GM12873 (cell line): Measurements from ENCODE around the gene MYO18B.

ENCODE experiments used
- TF ChIP-seq, protein P1 (sequence below): IDR thresholded peaks from 2 replicates; pipeline ENCODE4 v1.5.1; 2012; ENCODE audit warnings: low read depth, mild to moderate bottlenecking, moderate library complexity, low read length, control low read depth; ENCODE audit not compliant: insufficient read depth; ENCODE audit errors: missing control alignments

MYO18B gene, protein sequence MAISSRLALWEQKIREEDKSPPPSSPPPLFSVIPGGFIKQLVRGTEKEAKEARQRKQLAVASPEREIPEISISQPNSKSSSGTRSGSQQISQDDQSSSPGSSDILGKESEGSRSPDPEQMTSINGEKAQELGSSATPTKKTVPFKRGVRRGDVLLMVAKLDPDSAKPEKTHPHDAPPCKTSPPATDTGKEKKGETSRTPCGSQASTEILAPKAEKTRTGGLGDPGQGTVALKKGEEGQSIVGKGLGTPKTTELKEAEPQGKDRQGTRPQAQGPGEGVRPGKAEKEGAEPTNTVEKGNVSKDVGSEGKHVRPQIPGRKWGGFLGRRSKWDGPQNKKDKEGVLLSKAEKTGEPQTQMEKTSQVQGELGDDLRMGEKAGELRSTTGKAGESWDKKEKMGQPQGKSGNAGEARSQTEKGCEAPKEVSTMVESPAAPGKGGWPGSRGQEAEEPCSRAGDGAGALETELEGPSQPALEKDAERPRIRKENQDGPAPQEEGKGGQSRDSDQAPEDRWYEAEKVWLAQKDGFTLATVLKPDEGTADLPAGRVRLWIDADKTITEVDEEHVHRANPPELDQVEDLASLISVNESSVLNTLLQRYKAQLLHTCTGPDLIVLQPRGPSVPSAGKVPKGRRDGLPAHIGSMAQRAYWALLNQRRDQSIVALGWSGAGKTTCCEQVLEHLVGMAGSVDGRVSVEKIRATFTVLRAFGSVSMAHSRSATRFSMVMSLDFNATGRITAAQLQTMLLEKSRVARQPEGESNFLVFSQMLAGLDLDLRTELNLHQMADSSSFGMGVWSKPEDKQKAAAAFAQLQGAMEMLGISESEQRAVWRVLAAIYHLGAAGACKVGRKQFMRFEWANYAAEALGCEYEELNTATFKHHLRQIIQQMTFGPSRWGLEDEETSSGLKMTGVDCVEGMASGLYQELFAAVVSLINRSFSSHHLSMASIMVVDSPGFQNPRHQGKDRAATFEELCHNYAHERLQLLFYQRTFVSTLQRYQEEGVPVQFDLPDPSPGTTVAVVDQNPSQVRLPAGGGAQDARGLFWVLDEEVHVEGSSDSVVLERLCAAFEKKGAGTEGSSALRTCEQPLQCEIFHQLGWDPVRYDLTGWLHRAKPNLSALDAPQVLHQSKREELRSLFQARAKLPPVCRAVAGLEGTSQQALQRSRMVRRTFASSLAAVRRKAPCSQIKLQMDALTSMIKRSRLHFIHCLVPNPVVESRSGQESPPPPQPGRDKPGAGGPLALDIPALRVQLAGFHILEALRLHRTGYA (N-terminal part only)

DNA sequence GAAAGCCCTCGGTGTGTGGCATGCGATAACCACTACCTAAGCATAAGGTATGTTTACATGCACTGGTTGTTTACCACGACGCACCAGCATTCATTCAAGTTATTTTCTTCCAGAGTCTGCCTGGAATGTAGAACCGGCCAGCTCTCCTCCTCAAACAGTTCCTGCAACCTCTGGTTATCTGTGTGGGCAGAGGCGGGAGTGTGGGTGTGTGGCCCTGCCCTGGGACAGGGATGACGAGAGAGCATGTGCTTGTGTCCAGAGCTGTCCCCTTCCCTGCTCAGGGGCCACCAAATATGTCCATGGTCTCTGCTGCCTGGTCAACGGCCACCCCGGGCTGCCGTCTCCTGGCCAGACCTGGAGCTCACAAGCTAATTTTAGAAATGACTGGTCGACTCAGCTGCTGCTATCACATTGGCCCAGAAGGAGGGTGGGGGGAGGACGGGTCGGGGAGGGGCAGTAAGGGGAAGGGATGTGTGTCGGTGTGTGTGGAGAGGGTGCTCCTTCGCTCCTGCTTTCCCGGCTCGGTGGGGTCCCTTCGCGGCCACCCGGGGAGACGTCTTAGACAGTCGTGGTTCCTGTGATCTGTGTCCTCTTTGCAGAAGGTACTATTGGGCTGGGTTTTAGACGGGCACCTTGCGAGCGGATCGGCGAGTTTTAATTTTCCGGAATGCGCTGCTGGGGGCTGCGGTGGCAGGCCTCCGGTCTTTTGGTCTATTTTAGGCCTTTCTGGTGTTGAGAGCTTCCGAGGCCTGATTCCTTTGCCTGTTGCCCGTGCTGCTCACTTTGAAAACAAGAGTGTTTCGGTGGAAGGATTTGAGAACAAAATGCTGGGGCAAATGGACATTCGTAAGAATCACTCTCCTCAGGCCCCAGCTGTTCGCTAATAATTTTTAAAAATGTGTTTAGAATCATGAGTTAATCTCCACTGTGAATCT, at the start of gene MYO18B:
MYO18B (plus strand) TSS at position 497 of the 935 bp plus-strand sequence. CDS start 18,905 bp downstream, outside the sequence.
- TF ChIP-seq, protein P1, sequence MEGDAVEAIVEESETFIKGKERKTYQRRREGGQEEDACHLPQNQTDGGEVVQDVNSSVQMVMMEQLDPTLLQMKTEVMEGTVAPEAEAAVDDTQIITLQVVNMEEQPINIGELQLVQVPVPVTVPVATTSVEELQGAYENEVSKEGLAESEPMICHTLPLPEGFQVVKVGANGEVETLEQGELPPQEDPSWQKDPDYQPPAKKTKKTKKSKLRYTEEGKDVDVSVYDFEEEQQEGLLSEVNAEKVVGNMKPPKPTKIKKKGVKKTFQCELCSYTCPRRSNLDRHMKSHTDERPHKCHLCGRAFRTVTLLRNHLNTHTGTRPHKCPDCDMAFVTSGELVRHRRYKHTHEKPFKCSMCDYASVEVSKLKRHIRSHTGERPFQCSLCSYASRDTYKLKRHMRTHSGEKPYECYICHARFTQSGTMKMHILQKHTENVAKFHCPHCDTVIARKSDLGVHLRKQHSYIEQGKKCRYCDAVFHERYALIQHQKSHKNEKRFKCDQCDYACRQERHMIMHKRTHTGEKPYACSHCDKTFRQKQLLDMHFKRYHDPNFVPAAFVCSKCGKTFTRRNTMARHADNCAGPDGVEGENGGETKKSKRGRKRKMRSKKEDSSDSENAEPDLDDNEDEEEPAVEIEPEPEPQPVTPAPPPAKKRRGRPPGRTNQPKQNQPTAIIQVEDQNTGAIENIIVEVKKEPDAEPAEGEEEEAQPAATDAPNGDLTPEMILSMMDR = no peak

DNA sequence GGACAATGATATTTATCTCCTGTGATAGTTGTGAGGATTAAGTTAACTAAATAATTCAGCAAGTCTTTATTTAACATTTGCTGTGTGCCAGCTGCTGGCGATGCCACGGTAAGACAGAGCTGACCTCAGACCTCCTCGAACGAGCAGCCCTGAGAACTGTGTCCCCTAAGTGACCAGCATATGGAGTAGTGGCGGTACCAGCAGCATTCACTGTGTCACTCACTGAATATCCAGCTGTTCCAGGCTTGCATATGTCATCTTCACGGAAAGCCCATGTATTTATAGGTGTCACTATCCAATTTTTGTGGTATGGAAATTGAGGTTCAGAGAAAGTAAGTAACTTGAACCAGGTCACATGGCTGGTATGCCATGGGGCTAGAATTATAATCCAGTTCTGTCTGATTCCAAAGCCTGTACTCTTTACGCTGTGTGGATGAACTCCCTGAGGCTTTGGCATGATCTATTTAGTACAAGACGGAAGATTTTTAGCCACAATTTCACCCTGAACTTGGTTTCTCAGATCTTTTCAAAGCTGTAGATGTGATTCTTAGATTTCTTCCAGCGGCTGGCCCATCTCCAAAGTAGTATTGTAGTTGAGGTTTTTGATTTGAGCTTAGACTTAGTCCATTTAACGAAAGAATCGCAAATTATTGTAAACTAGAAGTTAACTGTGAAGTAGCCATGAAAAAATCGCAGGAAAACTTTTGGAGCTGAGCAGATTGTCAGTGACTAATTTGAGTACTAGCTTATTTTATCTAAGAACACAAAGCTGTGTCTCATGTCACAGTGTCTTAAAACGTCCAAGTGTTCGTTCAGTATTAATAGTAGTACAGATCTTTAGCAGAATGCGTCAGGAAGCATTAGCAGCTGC, 49.4 kb upstream of the MYO18B start:
- TF ChIP-seq, protein P1 = no peak

DNA sequence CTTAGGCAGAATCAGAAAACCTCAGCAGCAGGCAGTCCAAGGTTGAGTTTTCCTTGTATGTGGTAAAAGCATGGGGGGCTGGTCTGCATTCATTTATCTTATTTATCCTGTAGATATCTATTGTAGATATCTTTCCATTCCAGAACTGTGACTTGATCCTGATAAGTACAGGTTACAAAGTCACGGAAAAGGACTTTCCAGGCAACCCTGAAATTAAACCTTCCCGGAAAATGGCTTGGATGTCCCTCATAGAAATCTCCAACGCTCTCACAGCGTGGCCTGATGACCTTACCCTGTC, 48.8 kb upstream of the MYO18B start:
- TF ChIP-seq, protein P1 = no peak

DNA sequence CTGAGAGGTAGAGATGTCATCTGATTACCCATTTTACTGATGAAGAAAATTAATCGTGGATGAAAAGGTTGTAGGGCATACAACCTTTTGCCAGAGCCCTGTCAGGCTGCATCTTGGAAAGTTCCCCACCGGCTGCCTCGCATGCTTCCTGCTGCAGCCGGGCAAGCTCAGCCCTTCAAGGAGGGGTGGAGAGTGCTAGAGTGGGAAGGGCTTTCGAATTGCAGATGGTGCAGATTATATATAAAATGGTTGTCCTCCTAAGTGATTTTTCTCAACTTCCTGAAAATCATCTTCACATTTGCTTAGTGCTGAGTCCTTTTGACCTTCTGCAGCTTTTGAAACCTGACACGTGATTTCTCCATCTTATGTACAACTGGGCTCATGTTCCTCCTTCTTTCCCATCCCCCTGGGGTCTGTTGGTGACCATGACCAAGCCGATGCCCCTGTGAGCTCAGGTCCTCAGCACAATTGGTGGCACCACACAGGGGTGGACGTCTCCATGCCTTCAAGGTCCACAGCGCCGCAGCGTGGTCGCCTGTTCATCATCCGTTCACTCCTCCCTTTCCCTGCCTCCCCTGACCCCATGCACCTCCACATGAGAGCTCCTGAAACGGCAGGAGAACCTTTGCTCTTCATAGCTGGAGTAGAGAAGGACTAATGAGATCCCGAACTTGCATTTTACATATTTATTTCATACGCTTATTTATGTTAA, 47.6 kb upstream of the MYO18B start:
- TF ChIP-seq, protein P1 = no peak

DNA sequence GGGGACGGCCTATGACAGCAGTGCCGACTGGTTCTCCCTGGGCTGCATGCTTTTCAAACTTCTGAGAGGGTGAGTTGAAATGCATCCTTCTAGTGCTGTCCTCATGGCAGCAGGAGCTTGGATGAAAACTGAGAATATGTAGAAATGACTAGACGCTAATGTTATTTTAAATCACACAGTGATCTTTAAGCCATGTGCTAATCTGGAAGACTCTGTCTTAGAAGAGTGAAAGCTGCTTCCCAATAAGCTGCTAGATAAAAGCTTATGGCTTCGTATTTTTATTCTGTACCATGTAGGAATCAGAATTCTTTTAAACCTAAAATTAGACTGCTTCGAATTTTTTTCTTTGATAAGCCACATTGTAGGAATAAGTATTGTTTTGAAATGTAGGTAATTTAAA, 46.8 kb upstream of the MYO18B start:
- TF ChIP-seq, protein P1 = no peak
